OCI-LY1 (cell line): ENCODE data around the gene IBA57.

Experiments
- H2AFZ ChIP-seq: fragments of 200-600 bp; sonication (generic), shearing (Covaris generic); 2 replicates; pipeline ENCODE4 v1.6.0; 2014; ENCODE audit warnings: antibody characterized with exemption, mild to moderate bottlenecking, low read length
- H3F3A ChIP-seq: fragments of 200-600 bp; sonication (generic), shearing (Covaris generic); 2 replicates; pipeline ENCODE4 v1.6.0; 2014; ENCODE audit warnings: mild to moderate bottlenecking, antibody characterized with exemption, low read length, moderate library complexity; ENCODE audit not compliant: insufficient read depth
- H3K27ac ChIP-seq: fragments of 200-600 bp; sonication (generic); 2 replicates; pipeline ENCODE4 v1.5.1; 2014; ENCODE audit warnings: low read length, mixed run types, mild to moderate bottlenecking, low read depth; ENCODE audit not compliant: poor library complexity, severe bottlenecking
- H3K27me3 ChIP-seq: fragments of 200-600 bp; sonication (generic); 2 replicates; pipeline ENCODE4 v1.6.0; 2014; ENCODE audit warnings: antibody characterized with exemption, mild to moderate bottlenecking, low read length, moderate library complexity; ENCODE audit not compliant: insufficient read depth
- H3K36me3 ChIP-seq: fragments of 200-600 bp; sonication (generic); 2 replicates; pipeline ENCODE4 v1.6.1; 2014; ENCODE audit warnings: mild to moderate bottlenecking, antibody characterized with exemption, low read length, moderate library complexity, mixed read lengths; ENCODE audit not compliant: insufficient read depth
- H3K4me1 ChIP-seq: fragments of 200-600 bp; sonication (generic); 2 replicates; pipeline ENCODE4 v1.5.1; 2014; ENCODE audit warnings: mild to moderate bottlenecking, low read length, moderate library complexity; ENCODE audit not compliant: insufficient read depth, severe bottlenecking
- H3K4me2 ChIP-seq: fragments of 200-600 bp; sonication (generic), shearing (Covaris generic); 2 replicates; pipeline ENCODE4 v1.6.1; 2014; ENCODE audit warnings: low read length
- H3K4me3 ChIP-seq: fragments of 200-600 bp; sonication (generic); 2 replicates; pipeline ENCODE4 v1.5.1; 2014; ENCODE audit warnings: low read length, low read depth, mild to moderate bottlenecking, mixed read lengths; ENCODE audit not compliant: poor library complexity, severe bottlenecking
- H3K79me2 ChIP-seq: fragments of 200-600 bp; shearing (Covaris generic); 2 replicates; pipeline ENCODE4 v1.6.1; 2016; ENCODE audit warnings: mixed run types, low read length, mixed read lengths; ENCODE audit not compliant: insufficient read depth
- H3K9ac ChIP-seq: fragments of 200-600 bp; sonication (generic), shearing (Covaris generic); 2 replicates; pipeline ENCODE4 v1.6.1; 2014; ENCODE audit warnings: mild to moderate bottlenecking, low read length, mixed read lengths
- H3K9me2 ChIP-seq: fragments of 200-600 bp; sonication (generic), shearing (Covaris generic); 2 replicates; pipeline ENCODE4 v1.6.1; 2014; ENCODE audit warnings: low read depth, mild to moderate bottlenecking, low read length, mixed read lengths
- H3K9me3 ChIP-seq: fragments of 200-600 bp; shearing (Covaris generic); 2 replicates; pipeline ENCODE4 v1.6.1; 2014; ENCODE audit warnings: low read length, mixed read lengths
- H4K20me1 ChIP-seq: fragments of 200-600 bp; sonication (generic), shearing (Covaris generic); 2 replicates; pipeline ENCODE4 v1.6.0; 2016; ENCODE audit warnings: mild to moderate bottlenecking, low read length; ENCODE audit not compliant: insufficient read depth
- EZH2 ChIP-seq: fragments of 200-600 bp; sonication (generic), shearing (Covaris generic); IDR thresholded peaks from 2 replicates; pipeline ENCODE4 v1.8.0; 2017; ENCODE audit warnings: borderline replicate concordance, mixed run types, mild to moderate bottlenecking, antibody characterized with exemption, low read length, moderate library complexity, mixed read lengths
- TF ChIP-seq, protein P1 (sequence below): fragments of 200-600 bp; sonication (generic), shearing (Covaris generic); IDR thresholded peaks from 2 replicates; pipeline ENCODE4 v1.5.1; 2017; ENCODE audit warnings: mild to moderate bottlenecking, antibody characterized with exemption, low read length, moderate library complexity, mixed read lengths

The IBA57 gene

DNA sequence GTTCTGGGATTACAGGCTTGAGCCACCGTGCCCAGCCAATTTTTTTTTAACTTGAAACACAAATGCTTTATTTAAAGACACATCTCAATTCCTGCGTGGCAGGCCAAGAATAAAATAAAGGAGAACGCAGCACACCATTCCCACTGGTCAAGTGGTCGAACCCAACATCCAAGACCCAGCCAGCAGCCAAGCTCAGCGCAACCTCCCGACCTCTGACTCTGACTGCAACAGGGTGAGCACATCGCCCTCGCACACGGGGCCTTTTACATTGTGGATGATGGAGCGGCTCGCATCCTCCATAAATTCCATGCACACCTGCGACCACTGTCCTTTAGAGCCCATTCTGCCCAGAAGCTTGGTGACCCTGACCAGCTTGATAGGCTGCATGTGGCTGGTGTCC, 31.0 kb upstream of the IBA57 start:
- Histone ChIP-seq H3K9ac (no peak overlapping the region), H3K9me3 (no peaks in the 10 kb centered on the region), H3K79me2 (no peaks in the 10 kb centered on the region), H2AFZ (no peak overlapping the region), H3K4me2 (no peak overlapping the region), H3K9me2 (no peaks in the 10 kb centered on the region), H3K27ac (no peak overlapping the region), H4K20me1 (no peaks in the 10 kb centered on the region), H3K4me3 (no peak overlapping the region), H3F3A (no peaks in the 10 kb centered on the region), H3K36me3 (no peaks in the 10 kb centered on the region), H3K27me3 (no peaks in the 10 kb centered on the region), H3K4me1 (peaks cover 20% of the 10 kb centered on the region)
- TF ChIP-seq, protein P1, sequence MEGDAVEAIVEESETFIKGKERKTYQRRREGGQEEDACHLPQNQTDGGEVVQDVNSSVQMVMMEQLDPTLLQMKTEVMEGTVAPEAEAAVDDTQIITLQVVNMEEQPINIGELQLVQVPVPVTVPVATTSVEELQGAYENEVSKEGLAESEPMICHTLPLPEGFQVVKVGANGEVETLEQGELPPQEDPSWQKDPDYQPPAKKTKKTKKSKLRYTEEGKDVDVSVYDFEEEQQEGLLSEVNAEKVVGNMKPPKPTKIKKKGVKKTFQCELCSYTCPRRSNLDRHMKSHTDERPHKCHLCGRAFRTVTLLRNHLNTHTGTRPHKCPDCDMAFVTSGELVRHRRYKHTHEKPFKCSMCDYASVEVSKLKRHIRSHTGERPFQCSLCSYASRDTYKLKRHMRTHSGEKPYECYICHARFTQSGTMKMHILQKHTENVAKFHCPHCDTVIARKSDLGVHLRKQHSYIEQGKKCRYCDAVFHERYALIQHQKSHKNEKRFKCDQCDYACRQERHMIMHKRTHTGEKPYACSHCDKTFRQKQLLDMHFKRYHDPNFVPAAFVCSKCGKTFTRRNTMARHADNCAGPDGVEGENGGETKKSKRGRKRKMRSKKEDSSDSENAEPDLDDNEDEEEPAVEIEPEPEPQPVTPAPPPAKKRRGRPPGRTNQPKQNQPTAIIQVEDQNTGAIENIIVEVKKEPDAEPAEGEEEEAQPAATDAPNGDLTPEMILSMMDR = no peak
- TF ChIP-seq EZH2 = no peak

DNA sequence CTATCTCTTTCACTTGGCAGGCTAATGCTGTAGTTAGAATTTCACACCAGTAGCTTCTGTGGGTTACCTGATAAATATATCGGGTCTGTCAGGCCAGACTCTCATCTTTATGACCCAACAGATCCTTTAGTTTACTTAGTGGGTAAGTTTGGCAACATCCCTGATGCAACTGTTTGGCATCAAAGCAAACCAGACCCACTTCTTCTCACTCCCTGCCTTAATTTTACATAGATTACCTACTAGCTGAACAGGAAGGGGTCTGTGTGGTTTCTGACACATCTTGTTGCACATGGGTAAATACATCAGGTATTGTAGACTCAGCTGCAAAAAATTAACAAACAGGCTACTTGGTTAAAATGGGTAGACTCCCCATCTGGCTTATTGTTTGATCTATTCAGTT, 28.7 kb upstream of the IBA57 start:
- no peak overlapping the region for H3K4me3 ChIP-seq
- no peaks in the 10 kb centered on the region for H3K9me3 ChIP-seq
- H3K27ac ChIP-seq = no peak overlapping the region
- H3K4me1 ChIP-seq = peaks cover 27% of the 10 kb centered on the region
- no peaks in the 10 kb centered on the region for H3F3A ChIP-seq
- no peak overlapping the region for H3K4me2 ChIP-seq
- H2AFZ ChIP-seq = no peak overlapping the region
- H3K27me3 ChIP-seq = no peaks in the 10 kb centered on the region
- H4K20me1 ChIP-seq = no peaks in the 10 kb centered on the region
- H3K9me2 ChIP-seq = no peaks in the 10 kb centered on the region
- H3K36me3 ChIP-seq = no peaks in the 10 kb centered on the region
- peaks cover 13% of the 10 kb centered on the region; the same call in 1 of the 2 replicates for H3K79me2 ChIP-seq
- H3K9ac ChIP-seq = no peak overlapping the region
- TF ChIP-seq, protein P1 = no peak
- no peak for TF ChIP-seq EZH2

DNA sequence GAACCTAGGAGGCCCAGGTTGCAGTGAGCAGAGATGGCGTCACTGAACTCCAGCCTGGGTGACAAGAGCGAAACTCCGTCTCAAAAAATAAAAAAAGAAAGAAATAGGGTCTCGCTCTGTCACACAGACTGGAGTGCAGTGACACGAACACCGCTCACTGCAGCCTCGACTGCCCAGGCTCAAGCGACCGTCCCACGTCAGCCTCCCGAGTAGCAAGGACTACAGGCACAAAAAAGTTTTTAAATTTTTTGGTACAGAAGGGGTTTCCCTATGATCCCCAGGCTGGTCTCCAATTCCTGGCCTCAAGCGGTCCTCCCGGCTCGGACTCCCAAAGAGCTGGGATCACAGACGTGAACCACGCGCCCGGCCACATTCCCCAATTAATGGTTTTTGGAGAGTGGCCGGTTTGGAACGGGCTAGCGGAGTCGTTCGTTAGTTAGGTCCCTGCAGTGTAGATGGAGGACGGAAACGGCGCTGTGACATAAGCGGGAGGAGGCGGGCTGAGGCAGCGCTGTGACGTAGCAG, 26.1 kb upstream of the IBA57 start:
- Histone ChIP-seq H2AFZ (no peak overlapping the region), H3K4me2 (peak overlapping the region; percentile 59), H3K79me2 (peaks cover 27% of the 10 kb centered on the region; the same call in 1 of the 2 replicates), H3F3A (no peaks in the 10 kb centered on the region), H3K9me3 (no peaks in the 10 kb centered on the region), H3K9me2 (no peaks in the 10 kb centered on the region), H3K27me3 (no peaks in the 10 kb centered on the region), H3K27ac (peak overlapping the region; percentile 78), H3K36me3 (no peaks in the 10 kb centered on the region), H3K9ac (peak overlapping the region; percentile 71), H4K20me1 (no peaks in the 10 kb centered on the region), H3K4me1 (peaks cover 51% of the 10 kb centered on the region), H3K4me3 (peak overlapping the region; percentile 80)
- TF ChIP-seq EZH2 = no peak
- TF ChIP-seq, protein P1 = no peak
